ENCODE data around the gene POLG2.
A peak's percentile ranks its signal among the peaks of the same experiment; 100 is the strongest.

Gene POLG2

GRCh38 chr17:64496786-64497564 is at the start of gene POLG2:
Gene POLG2, minus strand, starts transcription at chr17:64497054. Its CDS starts 86 bp downstream, at chr17:64496968.
- peak; percentile 94 for DNase-seq

- no peak for DNase-seq
Measured at GRCh38 chr17:64544742-64545141, 47.9 kb upstream of the POLG2 start.

GRCh38 chr17:64540118-64540776 is 43.4 kb upstream of the POLG2 start:
- no peak for DNase-seq

- DNase-seq: no peak
Measured at GRCh38 chr17:64538508-64539130, 41.8 kb upstream of the POLG2 start.

GRCh38 chr17:64537488-64537887 is 40.6 kb upstream of the POLG2 start:
- DNase-seq: no peak

GRCh38 chr17:64536913-64537312 is 40.1 kb upstream of the POLG2 start:
- no peak for DNase-seq

GRCh38 chr17:64535357-64535756 is 38.5 kb upstream of the POLG2 start:
- no peak for DNase-seq

GRCh38 chr17:64534187-64534586 is 37.3 kb upstream of the POLG2 start:
- no peak for DNase-seq

- DNase-seq: no peak
Measured at GRCh38 chr17:64533784-64534183, 36.9 kb upstream of the POLG2 start.

- no peak for DNase-seq
Measured at GRCh38 chr17:64532409-64532808, 35.6 kb upstream of the POLG2 start.

GRCh38 chr17:64531955-64532371 is 35.1 kb upstream of the POLG2 start:
- peak; percentile 38 for DNase-seq

- no peak for DNase-seq
Measured at GRCh38 chr17:64529221-64529620, 32.4 kb upstream of the POLG2 start.

- DNase-seq: no peak
Measured at GRCh38 chr17:64527914-64528313, 31.1 kb upstream of the POLG2 start.

GRCh38 chr17:64520359-64520758 is 23.5 kb upstream of the POLG2 start:
- no peak for DNase-seq

- no peak for DNase-seq
Measured at GRCh38 chr17:64519601-64520000, 22.7 kb upstream of the POLG2 start.

- no peak for DNase-seq
Measured at GRCh38 chr17:64515829-64516228, 19.0 kb upstream of the POLG2 start.

GRCh38 chr17:64515419-64515818 is 18.6 kb upstream of the POLG2 start:
- no peak for DNase-seq

GRCh38 chr17:64509179-64509578 is 12.3 kb upstream of the POLG2 start:
- no peak for DNase-seq

GRCh38 chr17:64508683-64509082 is 11.8 kb upstream of the POLG2 start:
- no peak for DNase-seq

GRCh38 chr17:64507413-64507782 is 10.5 kb upstream of the POLG2 start:
- DNase-seq: peak; percentile 80

- peak; percentile 98 for DNase-seq
Measured at GRCh38 chr17:64506576-64507412, 9.9 kb upstream of the POLG2 start, which contains the start of gene CEP95. Gene CEP95, plus strand, starts transcription at chr17:64506977. Its CDS starts 121 bp downstream, at chr17:64507098.

- DNase-seq: peak; percentile 98
Measured at GRCh38 chr17:64506201-64506575, 9.3 kb upstream of the POLG2 start, which contains the start of gene DDX5. Gene DDX5, minus strand, starts transcription at chr17:64506289. Its CDS starts 170 bp downstream, at chr17:64506119.

Data from left hindlimb (tissue), 1 donor.